Measurements from ENCODE around the gene AGAP5.

AGAP5 gene

DNA sequence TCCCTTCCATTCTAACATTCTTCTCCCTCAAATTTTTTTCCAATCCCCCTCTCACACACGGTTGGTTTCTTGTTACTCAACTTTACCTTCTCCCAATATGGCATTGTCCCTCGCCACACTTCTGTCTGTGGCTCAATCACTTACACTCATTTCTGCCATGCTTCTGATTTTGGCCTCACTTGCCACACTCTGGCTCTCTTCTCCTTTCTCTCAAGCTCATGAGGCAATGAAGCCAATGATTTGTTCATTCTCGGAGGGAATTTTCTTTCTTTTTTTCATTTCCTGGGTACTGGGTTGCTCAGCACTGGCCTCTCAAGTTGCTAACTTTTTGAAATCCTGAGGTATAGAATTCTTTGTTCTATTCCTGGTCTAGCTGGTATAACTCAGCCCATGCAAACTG is 52.7 kb downstream of the AGAP5 start:
- WGBS (ENCODE audit: extremely low coverage, insufficient coverage, insufficient read length): 100% methylated on average over 1 of the region's 3 CpGs
- no peak overlapping the region for H3K23ac ChIP-seq (ENCODE audit: low read length)
- H2AFZ ChIP-seq (ENCODE audit: insufficient read depth, low read length, poor library complexity): no peak overlapping the region
- H2AK5ac ChIP-seq (ENCODE audit: low read length): no peak overlapping the region
- no peak overlapping the region for H3K4me2 ChIP-seq (ENCODE audit: low read length)
- no peak overlapping the region for H4K8ac ChIP-seq (ENCODE audit: low read depth, low read length)
- no peak overlapping the region for H3K4ac ChIP-seq (ENCODE audit: low read depth, low read length)
- H3K9ac ChIP-seq (ENCODE audit: low read length): no peak overlapping the region
- H2BK12ac ChIP-seq (ENCODE audit: low read length): no peak overlapping the region
- H3K14ac ChIP-seq (ENCODE audit: low read length): no peak overlapping the region
- no peak overlapping the region for H3K18ac ChIP-seq (ENCODE audit: low read length)
- no peak overlapping the region for H3K27ac ChIP-seq (ENCODE audit: low read depth, low read length)
- H4K91ac ChIP-seq (ENCODE audit: low read depth, low read length): no peak overlapping the region
- no peak overlapping the region for H3K4me3 ChIP-seq (ENCODE audit: low read depth, low read length)
- no peak overlapping the region for H4K12ac ChIP-seq (ENCODE audit: low read depth, low read length)
- H3K79me1 ChIP-seq (ENCODE audit: low read length): peaks cover 19% of the 10 kb centered on the region
- H2BK5ac ChIP-seq (ENCODE audit: low read depth, low read length, poor library complexity): no peak overlapping the region
- no peaks in the 10 kb centered on the region for H3K27me3 ChIP-seq (ENCODE audit: insufficient read depth, low read length)
- peak in 1 of 2 donors; percentile 49 for DNase-seq
- peaks cover 29 to 43% of the 10 kb centered on the region in 2 experiments for H3K4me1 ChIP-seq (ENCODE audit: control insufficient read depth in 1 of 2, insufficient read depth in 2 of 2, low read length in 2 of 2)
- no peaks in the 10 kb centered on the region for H3K9me3 ChIP-seq (ENCODE audit: insufficient read depth, low read depth, low read length)
- no peak overlapping the region for H2BK120ac ChIP-seq (ENCODE audit: insufficient read depth, low read length, poor library complexity)
- peaks cover 3% of the 10 kb centered on the region for H3K79me2 ChIP-seq (ENCODE audit: control insufficient read depth, insufficient read depth, low read length, poor library complexity)
- H3K36me3 ChIP-seq (ENCODE audit: control insufficient read depth in 1 of 2, insufficient read depth in 2 of 2, low read length in 2 of 2): no peaks in the 10 kb centered on the region

DNA sequence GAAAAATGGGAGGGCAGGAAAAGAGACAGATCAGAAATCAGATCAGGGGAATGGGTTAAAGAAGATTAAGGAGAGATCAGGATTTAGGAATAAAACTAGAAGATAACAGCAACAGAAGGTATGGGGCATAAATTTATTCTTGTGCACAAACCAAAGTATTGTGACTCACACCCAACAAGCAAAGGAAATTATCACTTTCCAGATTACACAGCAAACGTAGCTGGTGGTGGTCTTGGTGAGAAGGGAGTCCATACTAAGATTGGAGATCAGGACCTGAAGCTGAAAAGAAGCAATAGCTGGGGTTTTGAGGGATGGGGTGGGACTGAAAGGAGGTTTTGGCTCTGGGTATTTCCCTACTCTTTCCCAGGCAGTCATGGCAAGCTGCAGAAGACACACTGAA is 53.1 kb downstream of the AGAP5 start:
- Histone ChIP-seq H4K91ac (ENCODE audit: low read depth, low read length) (no peak overlapping the region), H3K23ac (ENCODE audit: low read length) (no peak overlapping the region), H3K18ac (ENCODE audit: low read length) (no peak overlapping the region), H4K8ac (ENCODE audit: low read depth, low read length) (no peak overlapping the region), H3K9me3 (ENCODE audit: insufficient read depth, low read depth, low read length) (no peaks in the 10 kb centered on the region), H2AK5ac (ENCODE audit: low read length) (no peak overlapping the region), H3K79me1 (ENCODE audit: low read length) (peaks cover 19% of the 10 kb centered on the region), H3K27me3 (ENCODE audit: insufficient read depth, low read length) (no peaks in the 10 kb centered on the region), H3K36me3 (ENCODE audit: control insufficient read depth in 1 of 2, insufficient read depth in 2 of 2, low read length in 2 of 2) (no peaks in the 10 kb centered on the region), H3K4me3 (ENCODE audit: low read depth, low read length) (no peak overlapping the region), H2BK5ac (ENCODE audit: low read depth, low read length, poor library complexity) (no peak overlapping the region), H3K4me1 (ENCODE audit: control insufficient read depth in 1 of 2, insufficient read depth in 2 of 2, low read length in 2 of 2) (peaks cover 29 to 43% of the 10 kb centered on the region in 2 experiments), H3K14ac (ENCODE audit: low read length) (no peak overlapping the region), H2BK12ac (ENCODE audit: low read length) (no peak overlapping the region), H3K4ac (ENCODE audit: low read depth, low read length) (no peak overlapping the region), H2BK120ac (ENCODE audit: insufficient read depth, low read length, poor library complexity) (no peak overlapping the region), H3K9ac (ENCODE audit: low read length) (no peak overlapping the region), H3K79me2 (ENCODE audit: control insufficient read depth, insufficient read depth, low read length, poor library complexity) (peaks cover 3% of the 10 kb centered on the region), H2AFZ (ENCODE audit: insufficient read depth, low read length, poor library complexity) (no peak overlapping the region), H3K4me2 (ENCODE audit: low read length) (no peak overlapping the region), H4K12ac (ENCODE audit: low read depth, low read length) (no peak overlapping the region), H3K27ac (ENCODE audit: low read depth, low read length) (no peak overlapping the region)
- WGBS (ENCODE audit: extremely low coverage, insufficient coverage, insufficient read length): no CpG with 5 or more reads among the region's 1 CpG
- DNase-seq: no peak

DNA sequence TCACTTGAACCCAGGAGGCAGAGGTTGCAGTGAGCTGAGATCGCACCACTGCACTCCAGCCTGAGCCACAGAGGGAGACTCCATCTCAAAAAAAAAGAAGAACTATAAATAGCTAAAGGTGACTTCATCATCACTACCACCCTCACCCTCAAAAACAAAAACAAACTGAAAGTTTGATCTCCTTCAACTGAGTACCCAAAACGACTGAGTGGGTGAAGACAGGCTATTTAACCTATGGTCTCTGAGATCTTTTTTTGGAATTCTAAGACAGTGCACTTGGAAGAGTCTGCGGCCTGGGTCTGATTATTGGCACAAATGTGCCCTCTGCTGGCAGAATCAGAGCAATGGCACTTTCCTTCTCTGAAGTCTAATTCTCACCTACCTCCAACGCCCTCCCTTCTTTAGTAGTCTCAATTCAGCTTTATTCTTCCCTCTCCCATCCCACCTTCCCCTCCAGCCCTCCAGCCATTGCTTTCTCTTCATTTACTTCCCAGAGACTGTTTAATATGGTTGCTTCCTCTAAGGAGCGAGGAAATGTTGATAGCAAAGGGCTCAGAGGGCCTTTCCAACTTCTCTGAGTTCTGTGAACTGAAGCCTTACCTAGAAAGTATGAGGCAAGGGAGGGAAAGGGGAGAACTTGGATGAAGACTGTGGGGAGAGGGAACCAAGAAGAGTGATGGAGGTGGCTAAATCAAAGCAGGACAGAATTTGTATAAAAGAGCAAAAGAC is 53.7 kb downstream of the AGAP5 start:
- Histone ChIP-seq H3K79me1 (ENCODE audit: low read length) (peaks cover 19% of the 10 kb centered on the region), H4K91ac (ENCODE audit: low read depth, low read length) (no peak overlapping the region), H4K12ac (ENCODE audit: low read depth, low read length) (no peak overlapping the region), H4K8ac (ENCODE audit: low read depth, low read length) (no peak overlapping the region), H3K79me2 (ENCODE audit: control insufficient read depth, insufficient read depth, low read length, poor library complexity) (peaks cover 3% of the 10 kb centered on the region), H2AFZ (ENCODE audit: insufficient read depth, low read length, poor library complexity) (no peak overlapping the region), H3K4me1 (ENCODE audit: control insufficient read depth in 1 of 2, insufficient read depth in 2 of 2, low read length in 2 of 2) (peaks cover 29 to 43% of the 10 kb centered on the region in 2 experiments), H3K9ac (ENCODE audit: low read length) (no peak overlapping the region), H3K27ac (ENCODE audit: low read depth, low read length) (no peak overlapping the region), H3K9me3 (ENCODE audit: insufficient read depth, low read depth, low read length) (no peaks in the 10 kb centered on the region), H2BK12ac (ENCODE audit: low read length) (peak overlapping the region; percentile 3), H3K4ac (ENCODE audit: low read depth, low read length) (no peak overlapping the region), H2AK5ac (ENCODE audit: low read length) (no peak overlapping the region), H3K14ac (ENCODE audit: low read length) (no peak overlapping the region), H3K4me3 (ENCODE audit: low read depth, low read length) (no peak overlapping the region), H3K18ac (ENCODE audit: low read length) (no peak overlapping the region), H2BK5ac (ENCODE audit: low read depth, low read length, poor library complexity) (no peak overlapping the region), H3K4me2 (ENCODE audit: low read length) (no peak overlapping the region), H3K27me3 (ENCODE audit: insufficient read depth, low read length) (no peaks in the 10 kb centered on the region), H3K36me3 (ENCODE audit: control insufficient read depth in 1 of 2, insufficient read depth in 2 of 2, low read length in 2 of 2) (no peaks in the 10 kb centered on the region), H3K23ac (ENCODE audit: low read length) (no peak overlapping the region), H2BK120ac (ENCODE audit: insufficient read depth, low read length, poor library complexity) (no peak overlapping the region)
- peak; percentile 49 to 88 for DNase-seq
- no CpG with 5 or more reads among the region's 5 CpGs for WGBS (ENCODE audit: extremely low coverage, insufficient coverage, insufficient read length)

DNA sequence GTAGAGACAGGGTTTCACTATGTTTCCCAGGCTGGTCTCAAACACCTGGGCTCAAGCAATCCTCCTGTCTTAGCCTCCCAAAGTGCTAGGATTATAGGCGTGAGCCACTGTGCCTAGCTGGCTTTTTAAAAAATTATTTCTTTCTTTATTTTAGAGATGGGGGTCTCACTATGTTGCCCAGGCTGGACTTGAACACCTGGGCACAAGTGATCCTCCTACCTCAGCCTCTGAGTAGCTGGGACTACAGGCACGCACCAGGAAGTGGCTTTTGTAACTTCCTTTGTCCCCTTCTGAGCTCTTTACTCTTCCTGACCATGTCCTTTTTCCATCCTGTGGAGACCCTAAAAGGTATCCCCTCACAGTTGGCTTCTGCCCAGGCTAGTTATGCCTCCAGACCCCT is 54.5 kb downstream of the AGAP5 start:
- Histone ChIP-seq H4K91ac (ENCODE audit: low read depth, low read length) (peak overlapping the region; percentile 36), H4K8ac (ENCODE audit: low read depth, low read length) (no peak overlapping the region), H4K12ac (ENCODE audit: low read depth, low read length) (no peak overlapping the region), H3K4me3 (ENCODE audit: low read depth, low read length) (no peak overlapping the region), H3K4ac (ENCODE audit: low read depth, low read length) (no peak overlapping the region), H2BK5ac (ENCODE audit: low read depth, low read length, poor library complexity) (no peak overlapping the region), H3K9me3 (ENCODE audit: insufficient read depth, low read depth, low read length) (no peaks in the 10 kb centered on the region), H2BK120ac (ENCODE audit: insufficient read depth, low read length, poor library complexity) (no peak overlapping the region), H3K36me3 (ENCODE audit: control insufficient read depth in 1 of 2, insufficient read depth in 2 of 2, low read length in 2 of 2) (no peaks in the 10 kb centered on the region), H3K27me3 (ENCODE audit: insufficient read depth, low read length) (no peaks in the 10 kb centered on the region), H2AFZ (ENCODE audit: insufficient read depth, low read length, poor library complexity) (no peak overlapping the region), H3K79me1 (ENCODE audit: low read length) (peaks cover 19% of the 10 kb centered on the region), H3K9ac (ENCODE audit: low read length) (no peak overlapping the region), H2AK5ac (ENCODE audit: low read length) (no peak overlapping the region), H3K23ac (ENCODE audit: low read length) (no peak overlapping the region), H3K14ac (ENCODE audit: low read length) (no peak overlapping the region), H2BK12ac (ENCODE audit: low read length) (no peak overlapping the region), H3K27ac (ENCODE audit: low read depth, low read length) (no peak overlapping the region), H3K4me2 (ENCODE audit: low read length) (no peak overlapping the region), H3K4me1 (ENCODE audit: control insufficient read depth in 1 of 2, insufficient read depth in 2 of 2, low read length in 2 of 2) (peaks cover 23 to 36% of the 10 kb centered on the region in 2 experiments), H3K79me2 (ENCODE audit: control insufficient read depth, insufficient read depth, low read length, poor library complexity) (peaks cover 3% of the 10 kb centered on the region), H3K18ac (ENCODE audit: low read length) (no peak overlapping the region)
- no peak for DNase-seq
- WGBS (ENCODE audit: extremely low coverage, insufficient coverage, insufficient read length): no CpG with 5 or more reads among the region's 2 CpGs

Measured in trophoblast cell (in vitro differentiated cells and primary cell).